ENCODE measurements around the gene CSTF1.
A peak's percentile ranks its signal among the peaks of the same experiment; 100 is the strongest.
"Not testable (repeated sequence)": the region's sequence is repeated elsewhere in the genome, so short reads cannot be mapped to it uniquely, and the experiment has no call there.

CSTF1 gene

DNA sequence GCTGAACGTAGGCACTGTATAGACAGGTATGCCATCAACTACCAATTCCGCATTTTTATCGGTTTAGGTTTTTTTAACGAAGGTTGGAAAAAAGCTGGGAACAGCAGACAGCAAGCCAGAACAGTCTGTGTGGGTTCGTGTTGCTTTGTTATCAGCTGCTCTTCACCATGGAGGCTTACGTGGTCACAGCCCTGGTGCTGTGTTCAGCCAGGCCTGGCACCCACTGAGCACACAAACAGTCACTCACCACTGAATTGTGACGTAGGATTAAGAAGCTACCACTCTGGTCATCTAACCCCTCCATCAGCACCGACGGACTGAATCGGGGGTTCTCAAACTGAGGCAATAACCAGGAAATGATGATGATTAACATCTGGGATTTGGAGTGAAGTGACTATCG lies 20.5 kb upstream of the CSTF1 start:
- no peak for DNase-seq

DNA sequence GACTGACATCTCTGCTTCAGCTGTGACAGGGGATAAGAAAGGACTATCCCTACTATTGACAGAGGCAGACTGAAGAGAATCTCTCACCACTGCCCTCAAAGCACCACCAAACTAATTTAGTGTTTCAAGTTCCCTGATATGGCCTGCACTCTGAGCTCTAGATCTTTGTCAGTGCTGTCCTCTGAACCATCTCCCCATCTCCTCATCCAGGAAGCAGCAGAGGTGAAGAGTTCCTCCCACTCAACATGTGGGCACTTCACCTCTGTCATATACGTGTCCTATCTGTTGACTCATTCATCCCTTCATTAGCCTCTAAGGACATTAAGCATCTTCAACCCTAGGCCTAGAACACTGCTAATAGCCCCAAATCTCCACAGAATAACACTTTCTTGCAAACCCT lies 19.6 kb upstream of the CSTF1 start:
- no peak for DNase-seq

DNA sequence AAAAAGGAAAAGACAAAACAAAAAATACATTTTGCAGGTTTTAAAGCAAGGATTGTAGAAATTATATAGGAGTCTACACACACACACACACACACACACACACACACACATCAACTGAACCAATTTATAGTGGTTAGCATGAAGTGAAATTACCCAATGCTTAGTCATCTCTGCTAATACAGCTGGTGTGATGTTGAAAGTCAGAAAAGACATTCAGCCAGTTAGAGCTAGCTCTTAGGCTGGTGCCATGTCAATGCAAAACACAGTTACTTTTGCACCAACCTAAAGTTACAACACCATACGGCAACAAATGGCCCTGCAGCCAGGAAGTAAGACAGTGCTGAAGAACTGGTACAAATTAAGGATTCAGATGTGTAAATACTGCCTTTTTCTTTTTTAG lies 18.5 kb upstream of the CSTF1 start:
- peak; percentile 9 for DNase-seq

DNA sequence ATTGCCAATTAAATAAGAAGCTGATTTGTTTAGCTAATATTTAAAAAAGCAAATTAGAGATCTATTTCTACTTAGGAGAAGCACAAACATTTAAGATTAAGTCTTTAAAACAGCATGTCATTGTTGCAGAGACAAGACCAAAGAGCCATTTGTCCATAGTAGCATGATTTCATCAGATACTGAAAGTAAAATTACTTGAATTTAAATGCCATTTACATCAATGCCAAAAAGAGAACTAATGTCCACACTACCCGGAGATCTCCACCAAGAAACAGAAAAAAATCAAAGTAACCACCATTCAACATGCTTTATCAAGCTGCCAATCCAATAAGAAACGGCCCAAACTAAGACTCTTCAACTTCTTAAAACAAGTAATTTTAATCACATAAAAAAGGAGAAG lies 16.1 kb upstream of the CSTF1 start:
- DNase-seq: no peak

DNA sequence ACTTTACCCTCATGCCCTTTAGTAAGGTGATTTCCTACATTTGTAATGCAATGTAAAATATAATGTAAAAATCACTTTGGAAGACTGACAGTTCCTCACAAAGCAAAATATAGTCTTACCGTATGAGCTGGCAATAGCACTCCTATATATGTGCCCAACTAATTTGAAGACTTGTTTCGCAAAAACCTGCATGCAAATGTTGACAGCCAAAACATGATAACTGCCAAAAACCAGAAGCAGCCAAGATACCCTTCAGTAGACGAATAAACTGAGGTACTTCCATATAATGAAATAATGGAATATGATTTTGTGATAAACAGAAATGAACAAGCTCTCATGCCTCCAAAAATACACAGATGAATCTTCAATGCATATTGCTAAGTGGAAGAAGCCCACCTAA lies 14.1 kb upstream of the CSTF1 start:
- no peak for DNase-seq

DNA sequence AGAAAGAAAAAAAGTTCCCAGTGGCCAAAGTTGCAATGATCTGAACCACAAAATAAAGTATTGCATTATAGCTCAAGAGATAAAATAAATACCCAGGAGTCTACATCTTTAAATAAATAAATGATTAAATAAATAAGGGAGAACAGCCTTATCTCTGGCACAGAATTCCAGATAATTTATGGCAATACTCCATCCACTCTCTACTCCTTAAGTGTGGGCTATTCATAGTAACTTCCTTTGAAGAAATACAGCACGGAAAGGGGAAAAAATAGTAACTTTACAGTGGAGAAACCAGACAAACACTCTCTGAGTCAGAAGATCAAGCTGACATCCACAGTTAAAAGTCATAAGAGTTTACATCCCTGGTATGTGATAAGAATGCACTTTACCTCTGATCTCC lies 12.1 kb upstream of the CSTF1 start:
- DNase-seq: no peak

DNA sequence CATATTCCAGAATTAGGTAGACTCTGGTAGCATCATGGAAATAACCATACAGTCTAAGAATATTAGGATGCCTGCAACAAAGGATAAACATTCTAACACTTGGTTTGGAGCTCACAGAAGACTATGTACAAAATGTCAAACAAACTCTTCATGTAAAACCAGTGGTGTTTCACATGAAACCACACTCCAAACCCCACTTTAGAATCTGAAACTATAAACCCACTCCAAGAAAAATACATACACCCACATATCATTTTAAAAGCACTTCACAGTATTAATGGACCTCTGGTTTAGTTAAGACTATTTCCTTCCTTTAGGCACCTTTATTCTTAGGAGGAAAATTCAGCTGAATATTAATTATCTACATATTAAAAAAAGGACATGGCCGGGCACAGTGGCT lies 10.9 kb upstream of the CSTF1 start:
- DNase-seq: no peak

DNA sequence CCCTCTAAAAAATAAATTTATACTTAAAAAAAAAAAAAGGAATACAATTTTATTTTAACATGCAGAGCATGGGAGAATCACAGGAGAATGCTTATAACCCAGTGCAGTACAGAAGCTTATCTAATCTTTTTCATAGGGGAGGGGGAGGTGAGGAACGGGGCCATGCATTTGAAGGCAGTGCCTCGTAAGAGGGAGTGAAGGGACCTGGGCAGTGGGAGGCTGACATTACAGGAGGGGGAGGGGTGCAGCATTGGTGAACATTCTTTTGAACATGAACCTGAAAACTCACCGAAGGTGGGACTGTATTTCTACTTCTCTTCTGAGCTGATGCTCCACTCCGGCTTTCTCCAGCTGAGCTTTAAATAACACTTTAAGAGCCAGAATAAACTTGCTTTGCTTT lies 9.7 kb upstream of the CSTF1 start:
- DNase-seq: no peak

DNA sequence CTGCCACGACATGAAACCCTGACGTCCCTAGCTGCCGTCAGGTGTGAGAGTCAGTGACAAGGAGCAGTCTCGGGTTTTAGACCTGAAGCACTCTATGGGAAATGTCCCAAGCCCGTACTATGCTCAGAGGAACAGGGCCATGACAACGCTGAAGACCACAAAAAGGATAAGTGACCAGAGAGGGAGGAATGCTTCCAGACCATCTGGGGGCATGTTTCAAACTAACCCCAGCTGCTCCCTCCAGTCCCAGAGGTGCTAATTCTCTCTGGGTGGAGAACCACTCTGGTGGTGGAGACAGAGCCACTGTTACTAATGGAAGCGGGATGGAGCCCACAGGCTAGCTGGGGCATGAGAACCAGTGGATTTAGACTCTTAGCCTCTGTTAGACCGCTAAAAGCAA lies 9.1 kb upstream of the CSTF1 start:
- no peak for DNase-seq

DNA sequence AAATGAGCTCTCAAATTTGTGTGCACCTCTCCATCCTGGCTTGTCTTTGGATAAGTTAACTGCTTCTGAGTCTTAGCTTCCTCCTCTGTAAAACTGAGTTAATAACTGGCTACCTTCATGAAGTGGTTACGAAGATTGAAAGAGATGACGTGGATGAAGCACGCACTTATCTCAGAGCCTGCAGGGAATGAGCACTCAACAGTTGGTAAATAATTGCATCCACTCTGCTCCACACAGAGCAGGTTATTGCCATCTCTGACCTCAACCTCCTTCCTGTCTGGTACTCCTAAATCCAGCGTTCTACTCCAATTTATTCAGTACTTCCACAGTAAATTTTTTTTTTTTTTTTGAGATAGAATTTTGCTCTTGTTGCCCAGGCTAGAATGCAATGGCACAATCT lies 7.3 kb upstream of the CSTF1 start:
- no peak for DNase-seq

DNA sequence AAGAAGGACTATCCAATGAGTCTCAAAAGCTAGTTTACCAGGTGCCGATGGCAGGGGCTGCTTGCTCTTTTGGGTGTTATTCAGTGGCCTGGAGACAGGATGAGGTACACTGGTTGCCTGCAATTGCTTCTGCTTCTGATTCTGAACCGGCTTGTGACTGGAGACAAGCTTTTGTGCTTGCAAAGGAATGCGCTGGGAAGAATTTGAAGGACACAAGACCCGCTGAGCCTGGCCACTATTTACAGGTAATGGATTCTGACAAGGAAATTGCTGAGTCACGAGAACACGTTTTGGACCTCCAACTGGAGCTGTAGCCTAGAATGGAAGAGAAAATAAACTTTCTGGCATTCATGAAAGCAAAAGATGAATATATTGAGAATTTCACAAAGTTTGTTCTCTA lies 6.2 kb upstream of the CSTF1 start:
- no peak for DNase-seq

DNA sequence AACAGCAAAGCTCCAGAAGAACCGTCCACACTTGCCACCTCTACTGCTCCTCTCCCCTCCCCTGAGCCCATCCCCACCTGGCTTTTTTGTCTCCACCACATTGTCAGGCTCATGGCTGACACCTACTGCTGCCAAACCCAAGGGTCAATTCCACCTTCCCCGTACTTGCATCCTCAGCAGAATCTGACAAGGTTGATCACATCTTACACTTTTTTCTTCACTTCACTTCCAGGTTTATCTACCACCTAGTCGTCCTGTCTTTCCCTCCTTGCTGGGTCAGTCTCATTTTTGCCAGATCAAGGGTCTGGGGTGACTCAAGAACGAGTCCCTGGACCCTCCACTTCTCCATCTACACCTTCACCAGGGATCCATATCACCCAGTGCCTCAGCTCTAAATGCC lies 3.6 kb upstream of the CSTF1 start:
- no peak for DNase-seq

DNA sequence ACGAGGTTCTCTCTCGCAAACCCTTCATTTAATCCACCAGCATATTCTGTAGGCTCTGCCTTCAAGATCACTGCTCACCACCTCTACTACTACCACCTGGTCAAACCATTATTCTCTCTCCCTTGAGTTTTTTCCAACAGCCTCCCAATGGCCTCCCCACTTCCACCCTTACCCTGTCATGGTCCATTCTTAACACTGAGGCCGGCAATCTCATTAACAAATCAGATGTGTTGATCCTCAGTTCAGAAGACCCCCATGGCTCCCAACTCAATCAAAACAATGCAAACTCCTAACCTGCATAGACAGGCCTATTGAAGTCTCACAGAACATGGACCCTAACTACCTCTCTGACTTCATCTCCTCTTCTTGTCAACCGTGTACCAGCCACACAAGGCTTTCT lies 2.6 kb upstream of the CSTF1 start:
- DNase-seq: no peak

DNA sequence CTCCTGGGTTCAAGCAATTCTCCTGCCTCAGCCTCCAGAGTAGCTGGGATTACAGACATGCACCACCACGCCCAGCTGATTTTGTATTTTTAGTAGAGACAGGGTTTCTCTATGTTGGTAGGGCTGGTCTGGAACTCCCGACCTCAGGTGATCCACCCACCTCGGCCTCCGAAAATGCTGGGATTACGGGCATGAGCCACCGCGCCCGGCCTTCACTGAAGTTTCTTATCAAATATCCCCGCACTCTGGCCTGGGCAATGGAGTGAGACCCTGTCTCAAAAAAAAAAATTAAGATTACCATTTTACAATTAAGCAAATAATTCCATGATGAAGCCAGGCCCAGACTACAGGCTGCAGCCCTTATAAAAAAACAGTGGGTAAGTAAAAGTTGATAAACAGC lies 2.0 kb upstream of the CSTF1 start:
- DNase-seq: not testable (repeated sequence)

DNA sequence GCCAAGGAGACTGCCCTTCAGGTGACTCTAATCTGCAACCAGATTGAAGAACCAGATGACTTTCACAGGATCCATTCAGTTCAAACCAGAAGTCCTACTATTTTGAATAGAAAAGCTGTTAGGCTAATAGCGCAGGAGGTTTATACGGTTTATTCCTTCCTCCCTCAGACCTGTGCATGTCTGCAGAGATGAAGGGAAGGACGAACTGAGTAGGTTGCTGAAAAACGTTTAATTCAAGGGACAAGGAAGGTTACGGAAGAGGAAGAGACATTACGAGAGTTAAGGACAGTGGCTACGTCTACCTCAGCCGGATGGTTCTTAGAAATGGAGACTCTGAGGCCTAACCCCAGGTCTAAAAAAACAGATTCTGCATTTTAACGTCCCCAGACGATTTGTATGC lies 1.4 kb upstream of the CSTF1 start:
- DNase-seq: no peak

DNA sequence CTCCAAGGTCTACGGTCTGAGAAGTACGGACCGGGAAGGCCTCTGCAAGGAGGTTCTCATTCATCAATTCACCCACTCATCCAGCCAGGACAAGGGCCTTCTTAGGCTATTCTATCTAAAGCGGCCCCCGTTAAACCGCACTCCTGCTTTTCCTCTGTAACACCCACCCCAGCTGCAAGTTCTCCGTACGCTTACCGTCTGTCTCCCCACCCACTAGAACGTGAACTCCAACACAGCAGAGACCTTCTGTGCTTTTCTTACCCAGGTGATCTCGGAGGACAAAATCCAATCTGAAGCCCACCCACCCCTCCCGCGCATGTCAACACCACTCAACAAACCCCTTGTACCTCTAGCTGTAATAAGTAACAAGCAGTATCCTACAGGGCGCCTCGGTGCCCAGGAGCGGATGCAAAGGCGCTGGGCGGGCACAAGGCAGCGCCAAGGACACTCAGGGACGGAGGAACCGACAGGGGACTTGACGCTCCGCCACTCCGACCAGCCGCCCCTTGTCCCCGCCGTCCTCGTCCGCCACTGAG lies 781 bp upstream of the CSTF1 start:
- DNase-seq: no peak

DNA sequence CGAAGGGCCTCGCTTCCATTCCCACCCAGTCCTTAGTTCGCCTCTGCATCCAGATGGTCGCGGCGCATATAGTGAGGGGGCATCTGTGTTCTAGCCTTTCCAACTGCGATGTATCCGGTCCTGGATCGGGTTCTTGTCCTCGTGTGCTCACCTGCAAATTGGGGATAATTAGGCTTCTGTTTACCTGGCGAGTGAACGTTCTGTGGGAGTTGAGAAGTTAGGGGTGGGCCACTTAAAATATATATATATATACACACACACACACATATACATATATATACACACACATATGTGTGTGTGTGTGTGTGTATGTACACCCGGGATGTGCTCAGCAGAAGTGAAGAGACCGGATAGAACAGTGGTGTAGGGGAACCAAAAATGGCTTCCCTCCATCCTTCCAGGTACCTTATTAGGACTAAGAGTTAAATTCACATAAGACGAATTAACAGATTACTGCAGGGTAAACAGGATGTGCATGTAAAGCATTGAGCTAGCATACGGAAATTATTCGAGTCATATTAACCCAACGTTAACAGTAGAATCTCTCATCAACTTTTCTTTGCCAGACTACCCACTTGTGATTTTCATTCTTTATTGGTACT lies 537 bp downstream of the CSTF1 start:
- no peak for DNase-seq

DNA sequence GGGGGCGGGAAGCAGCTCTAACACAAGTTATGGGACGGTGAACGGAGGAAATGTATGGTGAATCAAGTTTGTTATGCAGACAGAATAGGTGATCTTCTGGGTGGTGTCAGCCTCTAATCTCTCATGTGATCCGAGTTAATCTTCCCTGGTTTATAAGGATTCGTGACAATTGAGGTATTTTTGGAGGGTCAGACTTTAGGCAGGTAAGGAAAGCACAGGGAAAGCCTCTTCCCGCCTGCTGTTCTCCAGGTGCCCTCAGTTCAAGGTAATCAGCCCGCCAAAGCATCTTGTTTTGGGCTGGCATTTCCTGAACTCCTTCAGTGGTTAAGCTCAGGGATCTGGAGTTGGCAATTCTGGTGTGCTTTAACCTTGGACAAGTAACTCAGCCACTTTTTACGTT lies 1.2 kb downstream of the CSTF1 start:
- DNase-seq: no peak

DNA sequence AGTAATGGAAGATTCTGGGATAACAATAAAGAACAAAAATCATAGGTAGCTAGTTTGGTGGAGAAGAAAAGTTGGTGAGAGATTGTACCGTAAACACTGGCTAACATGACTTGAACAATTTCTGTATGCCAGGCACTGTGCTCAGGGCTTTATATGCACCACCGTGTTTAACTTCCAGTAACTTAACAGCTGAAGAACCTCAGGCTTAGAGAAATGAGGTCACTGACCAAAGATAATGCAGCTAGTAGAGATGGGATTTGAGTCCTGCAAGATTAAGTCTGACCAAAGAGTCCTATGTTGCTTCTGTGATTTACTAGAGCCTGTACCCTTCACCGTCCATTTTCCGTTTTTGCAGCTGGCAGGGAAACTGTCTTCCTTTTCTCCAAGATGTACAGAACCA lies 2.7 kb downstream of the CSTF1 start:
- DNase-seq: no peak

DNA sequence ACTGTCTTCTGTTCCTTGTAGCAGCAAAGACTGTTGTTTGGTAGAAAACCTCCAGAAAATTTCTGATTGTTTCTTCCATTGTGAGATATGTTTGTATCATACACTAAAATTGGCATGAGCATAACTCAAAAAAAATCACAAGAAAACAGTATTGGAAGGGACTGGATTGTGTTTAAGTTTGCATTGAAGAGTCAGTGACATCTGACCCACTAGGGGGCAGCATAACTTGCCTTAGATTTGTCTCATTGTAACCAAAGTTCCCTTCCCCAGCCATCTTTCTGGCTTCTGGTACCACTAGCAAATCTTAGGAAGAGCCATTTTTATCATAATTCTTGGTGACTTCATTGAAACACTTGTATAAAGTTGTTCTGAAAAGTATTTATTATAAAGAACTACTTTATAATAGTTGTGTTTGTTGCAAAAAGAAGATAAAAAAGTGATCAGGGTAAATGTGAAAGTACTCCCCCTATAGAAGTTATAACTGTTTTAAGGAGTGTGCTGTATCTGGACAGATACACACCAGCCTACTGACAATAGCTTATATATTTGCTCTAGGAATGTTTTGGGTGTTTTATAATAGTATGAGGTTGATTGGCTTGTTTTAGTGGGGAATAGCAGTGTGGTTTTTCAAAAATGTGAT lies 7.7 kb downstream of the CSTF1 start:
- DNase-seq: peak; percentile 74

DNA sequence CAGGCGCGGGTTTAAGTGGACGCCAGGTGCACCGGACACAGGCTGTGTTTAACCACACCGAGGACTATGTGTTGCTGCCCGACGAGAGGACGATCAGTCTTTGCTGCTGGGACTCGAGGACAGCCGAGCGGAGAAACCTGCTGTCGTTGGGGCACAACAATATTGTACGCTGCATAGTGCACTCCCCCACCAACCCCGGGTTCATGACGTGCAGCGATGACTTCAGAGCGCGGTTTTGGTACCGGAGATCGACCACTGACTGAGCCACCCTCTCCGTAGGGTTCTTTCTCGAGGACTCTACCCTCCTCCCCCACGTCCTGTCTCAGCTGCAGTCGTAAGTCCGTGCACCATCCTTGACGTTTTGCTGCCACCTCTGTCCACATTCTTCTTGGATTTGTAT lies 11.0 kb downstream of the CSTF1 start:
- DNase-seq: no peak

DNA sequence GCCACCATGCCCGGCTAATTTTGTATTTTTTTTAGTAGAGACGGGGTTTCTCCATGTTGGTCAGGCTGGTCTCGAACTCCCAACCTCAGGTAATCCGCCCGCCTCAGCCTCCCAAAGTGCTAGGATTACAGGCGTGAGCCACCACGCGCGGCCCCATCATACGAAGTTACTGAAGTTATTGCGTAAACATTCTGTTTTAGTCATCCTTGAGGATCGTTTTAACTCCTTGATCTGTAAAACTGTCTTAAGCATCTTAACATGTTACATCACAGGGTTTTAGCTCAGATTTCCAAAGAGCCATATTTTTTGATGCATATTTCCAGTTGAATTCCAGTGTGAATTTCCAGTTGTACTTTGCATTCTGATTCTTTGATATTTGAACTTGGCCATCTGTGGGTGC lies 12.9 kb downstream of the CSTF1 start:
- not testable (repeated sequence) for DNase-seq

DNA sequence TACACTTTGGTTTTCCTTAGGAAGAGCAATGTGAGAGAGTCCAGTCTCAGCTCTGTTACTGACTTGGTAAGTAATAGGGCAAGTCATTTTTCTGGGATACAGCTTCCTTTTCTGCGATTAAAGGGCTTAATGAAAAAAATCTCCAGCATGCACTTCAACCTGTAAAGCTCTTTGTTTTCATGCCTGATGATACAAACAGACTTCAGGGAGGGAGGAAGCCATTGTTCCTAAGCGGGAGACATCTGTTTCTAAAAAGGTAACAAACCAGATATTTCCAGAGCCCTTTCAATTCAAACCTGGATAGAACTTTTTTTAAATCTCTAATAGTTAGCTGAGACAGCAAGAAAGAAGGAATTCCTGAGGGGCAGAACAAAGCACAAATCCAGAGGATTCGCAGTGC lies 14.5 kb downstream of the CSTF1 start:
- DNase-seq: no peak

DNA sequence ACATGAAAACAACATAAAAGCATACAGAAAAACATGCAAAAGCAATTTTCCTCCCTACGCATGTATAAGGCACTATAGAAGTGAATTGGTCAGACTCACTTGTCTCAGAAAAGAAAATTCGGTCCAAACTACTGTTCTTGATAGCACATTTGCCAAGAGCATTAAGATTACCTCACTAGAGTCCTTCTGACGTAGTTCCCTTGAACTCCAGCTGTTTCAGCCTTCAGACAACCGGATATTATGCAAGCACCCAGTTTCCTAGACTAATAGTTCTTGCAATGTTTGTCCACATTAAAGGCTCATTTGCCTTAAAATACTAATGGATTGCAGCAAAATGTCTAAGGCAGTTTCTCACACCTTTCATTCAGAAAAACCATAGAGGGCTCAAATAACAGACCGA lies 17.1 kb downstream of the CSTF1 start:
- DNase-seq: no peak

DNA sequence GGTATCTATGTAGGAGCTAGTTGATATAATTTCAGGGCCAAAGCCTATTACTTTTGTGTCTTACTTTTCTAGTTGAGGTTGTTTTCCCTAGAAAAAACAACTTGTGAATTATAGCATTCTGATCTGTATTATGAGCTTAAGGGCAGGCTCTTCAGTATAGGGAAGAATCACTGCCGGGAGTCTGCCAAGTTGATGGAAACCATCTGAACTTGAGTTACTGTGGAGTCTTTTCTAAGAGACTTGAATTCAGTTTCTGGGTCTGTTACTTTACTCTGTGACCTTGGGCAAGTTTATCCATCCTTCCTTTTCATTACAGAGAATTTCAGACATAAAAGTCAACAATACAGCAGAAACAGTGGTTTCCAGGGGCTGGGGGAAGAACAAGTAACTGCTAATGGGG lies 17.5 kb downstream of the CSTF1 start:
- DNase-seq: no peak
